ENCODE data around the gene INSM1. TPM values are rescaled to one million over a fixed set of nuclear protein-coding genes. Genes with fewer than 3 reads are reported as not detected.

INSM1 gene
- total RNA-seq, 2 donors from 2014 or later = 0.35 to 0.73 TPM

GRCh38 chr20:20338133-20338730, 29.7 kb upstream of the INSM1 start:
- Histone ChIP-seq H3K9ac (ENCODE audit: extremely low read depth, low read length, poor library complexity, severe bottlenecking) (no peak overlapping the region), H3K27me3 (ENCODE audit: control insufficient read depth, insufficient read depth, low read length, poor library complexity, severe bottlenecking) (peaks cover 8% of the 10 kb centered on the region), H3K36me3 (ENCODE audit: control insufficient read depth, insufficient read depth, low read length) (no peaks in the 10 kb centered on the region), H3K27ac (ENCODE audit: low read depth, low read length) (no peak overlapping the region), H3K4me1 (ENCODE audit: control insufficient read depth, insufficient read depth, low read length) (no peaks in the 10 kb centered on the region), H3K9me3 (ENCODE audit: control insufficient read depth, low read length) (no peaks in the 10 kb centered on the region), H3K4me3 (ENCODE audit: low read length) (no peak overlapping the region)
- 92 to 94% methylated on average over 14 of the region's 14 CpGs for WGBS, 2 experiments (ENCODE audit: insufficient coverage in 1 of 2, insufficient read length in 1 of 2)
- no peaks in the 10 kb centered on the region for H3K4me1 Mint-ChIP-seq
- H3K4me3 Mint-ChIP-seq = no peak overlapping the region
- no peak overlapping the region for H3K27ac Mint-ChIP-seq
- peaks cover 4% of the 10 kb centered on the region for H3K9me3 Mint-ChIP-seq
- no peak for DNase-seq
- H3K27me3 Mint-ChIP-seq (ENCODE audit: insufficient read depth) = no peaks in the 10 kb centered on the region
- TF ChIP-seq, protein P1, sequence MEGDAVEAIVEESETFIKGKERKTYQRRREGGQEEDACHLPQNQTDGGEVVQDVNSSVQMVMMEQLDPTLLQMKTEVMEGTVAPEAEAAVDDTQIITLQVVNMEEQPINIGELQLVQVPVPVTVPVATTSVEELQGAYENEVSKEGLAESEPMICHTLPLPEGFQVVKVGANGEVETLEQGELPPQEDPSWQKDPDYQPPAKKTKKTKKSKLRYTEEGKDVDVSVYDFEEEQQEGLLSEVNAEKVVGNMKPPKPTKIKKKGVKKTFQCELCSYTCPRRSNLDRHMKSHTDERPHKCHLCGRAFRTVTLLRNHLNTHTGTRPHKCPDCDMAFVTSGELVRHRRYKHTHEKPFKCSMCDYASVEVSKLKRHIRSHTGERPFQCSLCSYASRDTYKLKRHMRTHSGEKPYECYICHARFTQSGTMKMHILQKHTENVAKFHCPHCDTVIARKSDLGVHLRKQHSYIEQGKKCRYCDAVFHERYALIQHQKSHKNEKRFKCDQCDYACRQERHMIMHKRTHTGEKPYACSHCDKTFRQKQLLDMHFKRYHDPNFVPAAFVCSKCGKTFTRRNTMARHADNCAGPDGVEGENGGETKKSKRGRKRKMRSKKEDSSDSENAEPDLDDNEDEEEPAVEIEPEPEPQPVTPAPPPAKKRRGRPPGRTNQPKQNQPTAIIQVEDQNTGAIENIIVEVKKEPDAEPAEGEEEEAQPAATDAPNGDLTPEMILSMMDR (conservative IDR thresholded peaks at IDR 0.05) = no peak
- H3K36me3 Mint-ChIP-seq (ENCODE audit: low read depth) = no peaks in the 10 kb centered on the region

DNA sequence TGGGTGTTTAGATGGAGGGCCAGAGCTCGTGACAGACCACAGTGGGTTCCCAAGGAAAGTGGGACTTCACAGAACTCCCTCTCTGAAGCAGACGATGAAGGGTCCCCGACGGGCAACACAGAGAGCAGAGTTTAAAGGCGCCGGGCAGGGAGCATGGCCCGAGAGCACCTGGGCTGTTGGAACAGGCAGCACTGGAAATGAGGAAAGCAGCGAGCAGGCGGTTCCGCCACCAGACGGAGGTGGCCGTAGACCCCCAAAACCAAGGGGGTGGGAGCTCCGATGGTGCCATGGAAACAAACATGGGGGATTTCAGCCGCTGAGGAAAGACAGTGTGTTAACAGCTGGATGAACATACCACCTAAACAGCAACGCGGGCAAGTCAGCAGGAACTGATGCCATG, 27.5 kb upstream of the INSM1 start:
- H3K4me3 ChIP-seq (ENCODE audit: low read length) = no peak overlapping the region
- no peaks in the 10 kb centered on the region for H3K27me3 Mint-ChIP-seq (ENCODE audit: insufficient read depth)
- no peaks in the 10 kb centered on the region for H3K4me1 Mint-ChIP-seq
- TF ChIP-seq, protein P1 (conservative IDR thresholded peaks at IDR 0.05) = no peak
- H3K27ac Mint-ChIP-seq = no peak overlapping the region
- no peaks in the 10 kb centered on the region for H3K36me3 ChIP-seq (ENCODE audit: control insufficient read depth, insufficient read depth, low read length)
- peaks cover 8% of the 10 kb centered on the region for H3K27me3 ChIP-seq (ENCODE audit: control insufficient read depth, insufficient read depth, low read length, poor library complexity, severe bottlenecking)
- H3K9me3 ChIP-seq (ENCODE audit: control insufficient read depth, low read length) = no peaks in the 10 kb centered on the region
- H3K9me3 Mint-ChIP-seq = peaks cover 4% of the 10 kb centered on the region
- no peaks in the 10 kb centered on the region for H3K36me3 Mint-ChIP-seq (ENCODE audit: low read depth)
- no peak for DNase-seq
- no peak overlapping the region for H3K4me3 Mint-ChIP-seq
- no peak overlapping the region for H3K27ac ChIP-seq (ENCODE audit: low read depth, low read length)
- no peak overlapping the region for H3K9ac ChIP-seq (ENCODE audit: extremely low read depth, low read length, poor library complexity, severe bottlenecking)
- WGBS, 2 experiments (ENCODE audit: insufficient coverage in 1 of 2, insufficient read length in 1 of 2) = 93 to 95% methylated on average over 10 to 16 of the region's 16 CpGs
- no peaks in the 10 kb centered on the region for H3K4me1 ChIP-seq (ENCODE audit: control insufficient read depth, insufficient read depth, low read length)

DNA sequence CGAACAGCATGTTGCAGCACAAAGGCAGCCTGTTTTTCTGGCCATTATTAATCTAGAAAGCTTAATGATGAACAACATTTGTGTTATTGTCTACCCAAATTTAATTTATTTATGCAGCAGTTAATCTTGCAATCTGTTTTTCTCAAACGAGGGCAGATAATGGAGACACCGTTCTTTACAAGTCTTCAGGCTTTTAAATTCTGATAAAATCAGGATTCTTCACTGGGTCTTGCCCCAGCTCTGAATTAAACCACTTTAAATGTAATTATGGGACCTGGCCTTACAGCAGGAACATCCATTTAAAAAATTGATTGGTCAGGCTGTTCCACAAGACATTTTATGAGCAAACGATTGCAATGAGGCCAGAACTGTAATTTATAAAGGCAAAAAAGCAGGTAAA, 26.5 kb upstream of the INSM1 start:
- H3K36me3 Mint-ChIP-seq (ENCODE audit: low read depth) = no peaks in the 10 kb centered on the region
- Histone ChIP-seq H3K4me3 (ENCODE audit: low read length) (no peak overlapping the region), H3K9me3 (ENCODE audit: control insufficient read depth, low read length) (no peaks in the 10 kb centered on the region), H3K9ac (ENCODE audit: extremely low read depth, low read length, poor library complexity, severe bottlenecking) (no peak overlapping the region), H3K36me3 (ENCODE audit: control insufficient read depth, insufficient read depth, low read length) (no peaks in the 10 kb centered on the region), H3K4me1 (ENCODE audit: control insufficient read depth, insufficient read depth, low read length) (no peaks in the 10 kb centered on the region), H3K27ac (ENCODE audit: low read depth, low read length) (no peak overlapping the region), H3K27me3 (ENCODE audit: control insufficient read depth, insufficient read depth, low read length, poor library complexity, severe bottlenecking) (no peaks in the 10 kb centered on the region)
- WGBS, 2 experiments (ENCODE audit: insufficient coverage in 1 of 2, insufficient read length in 1 of 2) = 88 to 89% methylated on average over 1 to 4 of the region's 4 CpGs
- no peak for DNase-seq
- TF ChIP-seq, protein P1 (conservative IDR thresholded peaks at IDR 0.05) = no peak
- H3K9me3 Mint-ChIP-seq = peaks cover 4% of the 10 kb centered on the region
- no peaks in the 10 kb centered on the region for H3K4me1 Mint-ChIP-seq
- H3K4me3 Mint-ChIP-seq = no peak overlapping the region
- no peak overlapping the region for H3K27ac Mint-ChIP-seq
- H3K27me3 Mint-ChIP-seq (ENCODE audit: insufficient read depth) = no peaks in the 10 kb centered on the region
